GM18873 (cell line): ENCODE data around the gene MARS2.
A peak's percentile ranks its signal among the peaks of the same experiment; 100 is the strongest.
"Not testable (repeated sequence)": the region's sequence is repeated elsewhere in the genome, so short reads cannot be mapped to it uniquely, and the experiment has no call there.

Experiments used
- ATAC-seq: cut with Tn5 transposase; IDR thresholded peaks from one replicate; pipeline ENCODE4 v1.9.1; 2021; ENCODE audit warnings: mild to moderate bottlenecking, moderate library complexity, moderate number of reproducible peaks; ENCODE audit not compliant: unreplicated experiment, low FRiP score

MARS2 gene

GRCh38 chr2:197705912-197706838, 1.0 kb downstream of the MARS2 start:
- ATAC-seq = peak; percentile 26

- no peak for ATAC-seq
These were observed 1.7 kb downstream of the MARS2 start for GRCh38 chr2:197706839-197707207.

- no peak for ATAC-seq
These were observed 2.4 kb downstream of the MARS2 start for GRCh38 chr2:197707316-197708213.

GRCh38 chr2:197708331-197708730, 3.2 kb downstream of the MARS2 start:
- no peak for ATAC-seq

GRCh38 chr2:197709140-197709539, 4.0 kb downstream of the MARS2 start:
- ATAC-seq = not testable (repeated sequence)

GRCh38 chr2:197710424-197711042, 5.4 kb downstream of the MARS2 start:
- ATAC-seq = peak; percentile 85

GRCh38 chr2:197711578-197711977, 6.4 kb downstream of the MARS2 start:
- ATAC-seq = no peak

GRCh38 chr2:197713271-197713670, 8.1 kb downstream of the MARS2 start:
- no peak for ATAC-seq

- no peak for ATAC-seq
These were observed 12.7 kb downstream of the MARS2 start for GRCh38 chr2:197717863-197718262.

- ATAC-seq = no peak
These were observed 21.8 kb downstream of the MARS2 start for GRCh38 chr2:197727011-197727410.

- ATAC-seq = not testable (repeated sequence)
These were observed 23.7 kb downstream of the MARS2 start for GRCh38 chr2:197728555-197729544.

- ATAC-seq = no peak
These were observed 35.0 kb downstream of the MARS2 start for GRCh38 chr2:197740200-197740599.
